Limb (tissue), 2 donors: ENCODE measurements around the gene PYCARD.
"Not testable (repeated sequence)": the region's sequence is repeated elsewhere in the genome, so short reads cannot be mapped to it uniquely, and the experiment has no call there.

ENCODE experiments used
- DNase-seq, 2 donors: peaks; one replicate each; pipeline ENCODE4 v3.0.0-alpha.2; 2016; ENCODE audit errors: extremely low spot score in 2 of 2

The PYCARD gene

GRCh38 chr16:31202414-31203375 is at the start of gene PYCARD:
TSS of gene PYCARD (minus strand) at chr16:31202760. CDS start at chr16:31202690, 70 bp downstream.
- peak in 1 of 2 donors; percentile 53 for DNase-seq

- DNase-seq = no peak
These were observed 48.9 kb upstream of the PYCARD start for GRCh38 chr16:31251435-31251834.

GRCh38 chr16:31250782-31251384 is 48.3 kb upstream of the PYCARD start:
- no peak for DNase-seq

GRCh38 chr16:31248344-31248743 is 45.8 kb upstream of the PYCARD start:
- DNase-seq = no peak

- DNase-seq = no peak
These were observed 43.7 kb upstream of the PYCARD start for GRCh38 chr16:31246296-31246695.

GRCh38 chr16:31245598-31245997 is 43.0 kb upstream of the PYCARD start:
- DNase-seq = not testable (repeated sequence)

- DNase-seq = no peak
These were observed 41.4 kb upstream of the PYCARD start for GRCh38 chr16:31243734-31244670.

- DNase-seq = no peak
These were observed 39.6 kb upstream of the PYCARD start for GRCh38 chr16:31242206-31242605.

GRCh38 chr16:31238041-31238440 is 35.5 kb upstream of the PYCARD start:
- no peak for DNase-seq

GRCh38 chr16:31229501-31229900 is 26.9 kb upstream of the PYCARD start:
- no peak for DNase-seq

GRCh38 chr16:31228206-31228605 is 25.6 kb upstream of the PYCARD start:
- no peak for DNase-seq

GRCh38 chr16:31225193-31225592 is 22.6 kb upstream of the PYCARD start:
- no peak for DNase-seq

GRCh38 chr16:31224092-31224955 is 21.8 kb upstream of the PYCARD start:
- no peak for DNase-seq

GRCh38 chr16:31223044-31223443 is 20.5 kb upstream of the PYCARD start:
- no peak for DNase-seq

- no peak for DNase-seq
These were observed 19.0 kb upstream of the PYCARD start for GRCh38 chr16:31221357-31222160.

- no peak for DNase-seq
These were observed 16.7 kb upstream of the PYCARD start for GRCh38 chr16:31219154-31219741.

GRCh38 chr16:31217136-31217530 is 14.6 kb upstream of the PYCARD start:
- no peak for DNase-seq

GRCh38 chr16:31216422-31217135 is 14.0 kb upstream of the PYCARD start, which contains the start of gene PYDC1:
TSS of gene PYDC1 (minus strand) at chr16:31217135. CDS start at chr16:31217028, 107 bp downstream.
- DNase-seq = no peak
